Astrocyte (in vitro differentiated cells and primary cell): ENCODE results near the gene RFX7. TPM values are rescaled to one million over a fixed set of nuclear protein-coding genes. Genes with fewer than 3 reads are reported as not detected.

ENCODE experiments used
- DNase-seq: peaks from one replicate; pipeline ENCODE4 v3.0.0-alpha.2; 2010; ENCODE audit warnings: low read depth
- FAIRE-seq: peaks from 2 replicates; lab custom pipeline; 2011; peaks lifted over from hg19 to GRCh38; lab: Jason Lieb, UNC
- H2AFZ ChIP-seq: 2 replicates; pipeline ENCODE4 v1.6.0; 2012; ENCODE audit warnings: low read depth, low read length, inconsistent platforms
- H3K27ac ChIP-seq: 2 replicates; pipeline ENCODE4 v1.5.1; 2011; ENCODE audit warnings: low read depth, low read length, inconsistent platforms
- H3K27me3 ChIP-seq: 2 replicates; pipeline ENCODE4 v1.6.0; 2011; ENCODE audit warnings: low read length, inconsistent platforms; ENCODE audit not compliant: insufficient read depth
- H3K36me3 ChIP-seq: 2 replicates; pipeline ENCODE4 v1.5.1; 2011; ENCODE audit warnings: low read length, inconsistent platforms; ENCODE audit not compliant: insufficient read depth
- H3K4me1 ChIP-seq: 2 replicates; pipeline ENCODE4 v1.5.1; 2011; ENCODE audit warnings: low read length, inconsistent platforms; ENCODE audit not compliant: insufficient read depth
- H3K4me2 ChIP-seq: 2 replicates; pipeline ENCODE4 v1.6.0; 2012; ENCODE audit warnings: low read length, inconsistent platforms
- H3K4me3 ChIP-seq: 2 replicates; pipeline ENCODE4 v1.5.1; 2011; ENCODE audit warnings: low read depth, mild to moderate bottlenecking, low read length, inconsistent platforms; ENCODE audit not compliant: insufficient read depth
- H3K79me2 ChIP-seq: 2 replicates; pipeline ENCODE4 v1.6.0; 2012; ENCODE audit warnings: mild to moderate bottlenecking, low read length, inconsistent platforms; ENCODE audit not compliant: insufficient read depth
- H3K9ac ChIP-seq: 2 replicates; pipeline ENCODE4 v1.6.0; 2012; ENCODE audit warnings: mild to moderate bottlenecking, low read length, inconsistent platforms
- H3K9me3 ChIP-seq: 2 replicates; pipeline ENCODE4 v1.5.1; 2012; ENCODE audit warnings: low read depth, mild to moderate bottlenecking, low read length, inconsistent platforms; ENCODE audit not compliant: insufficient read depth
- H4K20me1 ChIP-seq: 2 replicates; pipeline ENCODE4 v1.6.0; 2012; ENCODE audit warnings: low read length, inconsistent platforms; ENCODE audit not compliant: insufficient read depth
- H3K27ac Mint-ChIP-seq: one replicate; pipeline ENCODE4 v1.8.0; 2021; ENCODE audit warnings: mild to moderate bottlenecking, mixed read lengths; ENCODE audit not compliant: unreplicated experiment
- H3K27me3 Mint-ChIP-seq: one replicate; pipeline ENCODE4 v1.8.0; 2021; ENCODE audit warnings: low read depth, mixed read lengths; ENCODE audit not compliant: unreplicated experiment
- H3K36me3 Mint-ChIP-seq: one replicate; pipeline ENCODE4 v1.8.0; 2021; ENCODE audit warnings: low read depth, mixed read lengths; ENCODE audit not compliant: unreplicated experiment
- H3K4me1 Mint-ChIP-seq: one replicate; pipeline ENCODE4 v1.8.0; 2021; ENCODE audit warnings: low read depth, mixed read lengths; ENCODE audit not compliant: unreplicated experiment
- H3K4me3 Mint-ChIP-seq: one replicate; pipeline ENCODE4 v1.8.0; 2021; ENCODE audit warnings: mild to moderate bottlenecking, moderate library complexity, mixed read lengths; ENCODE audit not compliant: unreplicated experiment
- H3K9me3 Mint-ChIP-seq: one replicate; pipeline ENCODE4 v1.8.0; 2021; ENCODE audit warnings: mild to moderate bottlenecking, mixed read lengths; ENCODE audit not compliant: unreplicated experiment
- EZH2 ChIP-seq: IDR thresholded peaks from 2 replicates; pipeline ENCODE4 v1.6.1; 2012; ENCODE audit warnings: mild to moderate bottlenecking, low read length, inconsistent platforms; ENCODE audit not compliant: insufficient read depth
- total RNA-seq: library from RNA; stranded (reverse); gene quantifications from 2 replicates; pipeline ENCODE4 v1.2.1, GENCODE V29; 2021
- TF ChIP-seq, protein P1 (sequence below): IDR thresholded peaks from 2 replicates; pipeline ENCODE4 v1.5.1; 2011; ENCODE audit warnings: low read depth, mild to moderate bottlenecking, inconsistent platforms, low read length, moderate library complexity; ENCODE audit not compliant: insufficient read depth

RFX7 gene
- total RNA-seq, 1 donor from 2014 or later = 46.3 TPM

DNA sequence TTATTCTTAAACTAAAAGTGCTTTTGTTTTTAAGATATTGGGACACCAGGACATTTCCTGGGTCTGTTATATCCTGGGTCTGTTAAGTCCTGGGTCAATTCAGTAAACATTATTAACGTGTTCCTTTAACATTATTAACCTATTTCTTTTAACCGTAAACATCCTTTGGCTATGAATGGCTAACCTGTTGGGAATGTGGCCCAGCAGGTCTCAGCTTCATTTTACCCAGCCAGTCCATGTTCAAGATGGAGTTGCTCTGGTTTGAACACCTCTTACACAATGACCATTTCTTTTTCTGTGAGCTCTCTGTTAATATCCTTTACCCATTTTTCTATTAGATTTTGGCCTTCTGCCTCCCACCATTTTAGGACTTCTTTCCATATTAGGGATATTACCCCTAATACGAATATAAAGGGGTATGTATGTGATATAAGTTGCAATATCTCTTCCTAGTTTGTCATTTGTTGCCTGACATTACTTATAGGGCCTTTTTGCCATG is 161.4 kb downstream of the RFX7 start:
- H3K4me1 Mint-ChIP-seq = no peaks in the 10 kb centered on the region
- Histone ChIP-seq H3K4me3 (no peak overlapping the region), H3K9me3 (no peaks in the 10 kb centered on the region), H3K36me3 (no peaks in the 10 kb centered on the region), H3K27ac (no peak overlapping the region), H3K4me1 (no peaks in the 10 kb centered on the region), H3K9ac (no peak overlapping the region), H3K4me2 (no peak overlapping the region), H4K20me1 (no peaks in the 10 kb centered on the region), H2AFZ (no peak overlapping the region), H3K79me2 (no peaks in the 10 kb centered on the region), H3K27me3 (no peaks in the 10 kb centered on the region)
- peaks cover 4% of the 10 kb centered on the region for H3K9me3 Mint-ChIP-seq
- H3K27ac Mint-ChIP-seq = no peak overlapping the region
- H3K27me3 Mint-ChIP-seq = no peaks in the 10 kb centered on the region
- FAIRE-seq (no peak), DNase-seq (no peak)
- TF ChIP-seq, protein P1, sequence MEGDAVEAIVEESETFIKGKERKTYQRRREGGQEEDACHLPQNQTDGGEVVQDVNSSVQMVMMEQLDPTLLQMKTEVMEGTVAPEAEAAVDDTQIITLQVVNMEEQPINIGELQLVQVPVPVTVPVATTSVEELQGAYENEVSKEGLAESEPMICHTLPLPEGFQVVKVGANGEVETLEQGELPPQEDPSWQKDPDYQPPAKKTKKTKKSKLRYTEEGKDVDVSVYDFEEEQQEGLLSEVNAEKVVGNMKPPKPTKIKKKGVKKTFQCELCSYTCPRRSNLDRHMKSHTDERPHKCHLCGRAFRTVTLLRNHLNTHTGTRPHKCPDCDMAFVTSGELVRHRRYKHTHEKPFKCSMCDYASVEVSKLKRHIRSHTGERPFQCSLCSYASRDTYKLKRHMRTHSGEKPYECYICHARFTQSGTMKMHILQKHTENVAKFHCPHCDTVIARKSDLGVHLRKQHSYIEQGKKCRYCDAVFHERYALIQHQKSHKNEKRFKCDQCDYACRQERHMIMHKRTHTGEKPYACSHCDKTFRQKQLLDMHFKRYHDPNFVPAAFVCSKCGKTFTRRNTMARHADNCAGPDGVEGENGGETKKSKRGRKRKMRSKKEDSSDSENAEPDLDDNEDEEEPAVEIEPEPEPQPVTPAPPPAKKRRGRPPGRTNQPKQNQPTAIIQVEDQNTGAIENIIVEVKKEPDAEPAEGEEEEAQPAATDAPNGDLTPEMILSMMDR = no peak
- TF ChIP-seq EZH2 = no peak
- H3K36me3 Mint-ChIP-seq = peaks cover 2% of the 10 kb centered on the region
- H3K4me3 Mint-ChIP-seq = no peak overlapping the region

DNA sequence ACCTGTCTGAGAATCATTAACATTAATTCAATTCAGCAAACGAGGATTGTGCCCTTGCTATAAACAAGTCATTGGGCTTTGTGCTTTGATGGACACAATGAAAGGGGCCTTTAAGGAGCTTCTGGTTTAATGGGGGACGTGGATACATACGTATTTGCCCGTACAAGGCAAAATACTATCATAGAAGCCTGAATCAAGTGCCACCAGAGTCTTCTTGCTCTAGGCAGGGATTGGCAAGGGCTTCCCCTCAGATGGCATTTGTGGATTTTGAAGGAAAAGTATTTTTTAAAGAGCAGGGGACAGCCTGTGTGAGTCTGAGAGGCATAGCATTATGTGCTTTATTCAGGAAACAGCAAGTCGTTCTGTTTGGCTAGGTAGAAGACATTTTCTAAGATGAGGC is 166.6 kb downstream of the RFX7 start:
- no peak overlapping the region for H3K9ac ChIP-seq
- H3K27ac ChIP-seq = no peak overlapping the region
- Mint-ChIP-seq H3K36me3 (peaks cover 2% of the 10 kb centered on the region), H3K4me3 (no peak overlapping the region), H3K27me3 (no peaks in the 10 kb centered on the region), H3K4me1 (no peaks in the 10 kb centered on the region), H3K27ac (peak overlapping the region; percentile 12), H3K9me3 (peaks cover 4% of the 10 kb centered on the region)
- no peaks in the 10 kb centered on the region for H3K27me3 ChIP-seq
- no peak for DNase-seq
- no peaks in the 10 kb centered on the region for H4K20me1 ChIP-seq
- H3K4me2 ChIP-seq = no peak overlapping the region
- H3K9me3 ChIP-seq = no peaks in the 10 kb centered on the region
- TF ChIP-seq, protein P1 = no peak
- no peak for TF ChIP-seq EZH2
- H2AFZ ChIP-seq = no peak overlapping the region
- no peaks in the 10 kb centered on the region for H3K4me1 ChIP-seq
- FAIRE-seq = no peak
- no peaks in the 10 kb centered on the region for H3K79me2 ChIP-seq
- H3K36me3 ChIP-seq = no peaks in the 10 kb centered on the region
- H3K4me3 ChIP-seq = no peak overlapping the region

DNA sequence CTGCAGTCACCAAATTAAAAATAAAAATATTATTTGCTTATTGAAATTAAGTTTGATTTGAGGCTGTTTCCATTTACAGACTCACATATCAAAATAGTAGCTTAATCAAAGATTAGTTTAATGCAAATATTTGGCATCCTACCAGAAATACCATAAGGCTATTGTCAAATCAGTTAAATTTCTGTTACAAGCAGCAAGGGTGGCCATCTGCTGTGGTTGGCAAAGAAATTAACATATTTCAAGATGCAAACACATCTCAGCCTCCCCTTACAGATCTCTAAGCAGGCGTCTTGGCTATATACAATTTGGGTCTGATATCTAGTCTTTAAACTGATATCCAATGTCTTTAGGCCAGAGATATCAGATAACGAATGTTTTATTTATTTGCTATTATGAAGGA is 167.0 kb downstream of the RFX7 start:
- no peaks in the 10 kb centered on the region for H3K4me1 ChIP-seq
- no peak overlapping the region for H2AFZ ChIP-seq
- no peak overlapping the region for H3K27ac Mint-ChIP-seq
- H3K27ac ChIP-seq = no peak overlapping the region
- no peaks in the 10 kb centered on the region for H3K9me3 ChIP-seq
- H3K4me3 Mint-ChIP-seq = no peak overlapping the region
- H3K9ac ChIP-seq = no peak overlapping the region
- H3K4me3 ChIP-seq = no peak overlapping the region
- H3K36me3 ChIP-seq = no peaks in the 10 kb centered on the region
- no peak overlapping the region for H3K4me2 ChIP-seq
- no peak for TF ChIP-seq EZH2
- TF ChIP-seq, protein P1 = no peak
- peaks cover 4% of the 10 kb centered on the region for H3K9me3 Mint-ChIP-seq
- no peaks in the 10 kb centered on the region for H3K27me3 ChIP-seq
- no peaks in the 10 kb centered on the region for H3K79me2 ChIP-seq
- H4K20me1 ChIP-seq = no peaks in the 10 kb centered on the region
- no peaks in the 10 kb centered on the region for H3K27me3 Mint-ChIP-seq
- H3K4me1 Mint-ChIP-seq = no peaks in the 10 kb centered on the region
- no peak for DNase-seq
- no peak for FAIRE-seq
- H3K36me3 Mint-ChIP-seq = peaks cover under 1% of the 10 kb centered on the region
